CD4-positive, alpha-beta T cell (primary cell): Measurements from ENCODE around the gene PANK1. TPM values are rescaled to one million over a fixed set of nuclear protein-coding genes. Genes with fewer than 3 reads are reported as not detected.

Experiments
- ATAC-seq: fragments of 200-7000 bp; cut with Tn5 transposase; one replicate; pipeline ENCODE4 v1.10.0; 2022; ENCODE audit warnings: mild to moderate bottlenecking; ENCODE audit not compliant: poor library complexity
- CTCF ChIA-PET: fragments of 350-600 bp; sonication (Branson Sonifier 250); formaldehyde crosslinking; loops from one replicate; lab custom pipeline; 2021; ENCODE audit warnings: antibody characterized with exemption, inconsistent platforms; lab: Charles Lee
- POLR2A ChIA-PET: fragments of 350-600 bp; sonication (Branson Sonifier 250); formaldehyde crosslinking; loops from one replicate; lab custom pipeline; 2021; ENCODE audit warnings: antibody characterized with exemption, inconsistent platforms; lab: Charles Lee
- DNase-seq, 14 experiments: peaks; one replicate each; pipeline ENCODE4 v3.0.0-alpha.2; 2013 to 2020; ENCODE audit warnings: mixed read lengths in 2 of 14
- H3K27ac ChIP-seq, 2 donors: one replicate each; pipeline versions ENCODE4 v1.5.1 to v1.7.0; 2013; ENCODE audit warnings: low read length in 2 of 2, low read depth in 1 of 2, mild to moderate bottlenecking in 1 of 2
- H3K27me3 ChIP-seq, 2 experiments: 1 replicate in 1 of 2; 2 replicates in 1 of 2; pipeline versions ENCODE4 v1.6.1 to v1.7.0; 2013; ENCODE audit warnings: low read length in 2 of 2, control low read depth in 1 of 2, mild to moderate bottlenecking in 1 of 2, moderate library complexity in 1 of 2; ENCODE audit not compliant: insufficient read depth in 2 of 2, control insufficient read depth in 1 of 2
- H3K36me3 ChIP-seq: one replicate; pipeline ENCODE4 v1.6.1; 2013; ENCODE audit warnings: low read length, control low read depth; ENCODE audit not compliant: insufficient read depth
- H3K4me1 ChIP-seq: one replicate; pipeline ENCODE4 v1.6.1; 2013; ENCODE audit warnings: low read length, control low read depth; ENCODE audit not compliant: insufficient read depth
- H3K4me3 ChIP-seq: one replicate; pipeline ENCODE4 v1.5.1; 2013; ENCODE audit warnings: mild to moderate bottlenecking, low read length, moderate library complexity
- H3K9me3 ChIP-seq, 2 experiments: 1 replicate in 1 of 2; 2 replicates in 1 of 2; pipeline versions ENCODE4 v1.6.1 to v1.7.0; 2013; ENCODE audit warnings: low read length in 2 of 2, mild to moderate bottlenecking in 2 of 2, control low read depth in 1 of 2, moderate library complexity in 1 of 2; ENCODE audit not compliant: control insufficient read depth in 1 of 2, insufficient read depth in 1 of 2
- H3K27ac Mint-ChIP-seq: one replicate; pipeline ENCODE4 v1.8.0; 2020; ENCODE audit warnings: mixed read lengths
- H3K27me3 Mint-ChIP-seq: one replicate; pipeline ENCODE4 v1.8.0; 2021; ENCODE audit warnings: mixed read lengths
- H3K36me3 Mint-ChIP-seq: one replicate; pipeline ENCODE4 v1.8.0; 2021; ENCODE audit warnings: low read depth, mixed read lengths
- H3K4me1 Mint-ChIP-seq: one replicate; pipeline ENCODE4 v1.8.0; 2021; ENCODE audit warnings: low read depth, mixed read lengths
- H3K4me3 Mint-ChIP-seq: one replicate; pipeline ENCODE4 v1.8.0; 2020; ENCODE audit warnings: mild to moderate bottlenecking, mixed read lengths
- H3K9me3 Mint-ChIP-seq: one replicate; pipeline ENCODE4 v1.8.0; 2020; ENCODE audit warnings: mixed read lengths
- intact Hi-C, 2 experiments: fragments of 100-400 bp; cut with DNase I in 1 of 2; cut with micrococcal nuclease in 1 of 2; formaldehyde crosslinking; loops; one replicate each; pipeline versions ENCODE4 v1.15.1 to v1.9.0; 2023 to 2025; cut with DNase I, micrococcal nuclease
- total RNA-seq, 174 experiments: library from RNA in 2 of 174; stranded (reverse) in 2 of 174; gene quantifications; one replicate each; pipeline ENCODE4 v1.2.3 and lab custom pipeline; 2021 to 2026
- TF ChIP-seq, protein P1 (sequence below): fragments of 200-600 bp; IDR thresholded peaks from one replicate; pipeline ENCODE4 v1.8.0; 2022; ENCODE audit warnings: antibody characterized with exemption, mild to moderate bottlenecking

Gene PANK1
- total RNA-seq, 2 experiments from 2014 or later: 0.55 to 0.61 TPM

DNA sequence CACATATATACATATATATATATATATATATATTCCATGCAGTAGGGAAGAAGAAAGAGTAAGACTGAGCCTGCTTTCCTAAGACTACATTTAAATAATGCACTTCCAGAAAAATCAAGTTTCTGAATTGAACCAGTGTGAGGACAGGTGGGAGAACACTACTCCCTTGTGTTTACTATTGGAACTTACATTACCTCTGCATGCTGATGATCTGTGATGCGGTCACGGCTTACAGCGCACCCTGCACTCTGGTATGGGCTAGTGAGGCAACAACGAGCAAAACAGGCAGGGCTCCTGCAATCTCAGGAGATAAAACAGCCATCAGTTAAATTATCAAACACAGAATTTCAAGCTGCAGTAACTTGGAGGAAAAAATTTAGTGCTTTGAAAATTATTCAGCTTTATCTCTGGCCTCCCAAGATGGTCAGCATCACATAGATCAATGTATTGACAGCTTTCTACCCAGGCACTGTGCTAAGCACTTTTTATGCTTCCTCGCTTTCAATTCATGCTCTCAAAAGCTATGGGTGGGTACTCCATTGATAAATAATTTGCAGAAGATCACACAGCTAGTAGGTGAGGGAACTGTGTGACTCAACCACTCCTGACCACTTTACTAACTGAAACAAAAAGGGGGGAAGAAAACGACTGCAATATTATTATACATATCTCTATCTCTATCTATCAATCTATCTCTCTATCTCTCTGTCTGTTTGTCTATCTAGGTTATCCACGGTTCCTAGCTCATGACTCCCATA is 89.2 kb downstream of the PANK1 start:
- Histone ChIP-seq H3K36me3 (no peaks in the 10 kb centered on the region), H3K9me3 (no peaks in the 10 kb centered on the region), H3K4me3 (no peak overlapping the region), H3K4me1 (no peaks in the 10 kb centered on the region), H3K27me3 (peaks cover 0 to 2% of the 10 kb centered on the region in 2 experiments), H3K27ac (no peak overlapping the region)
- TF ChIP-seq, protein P1, sequence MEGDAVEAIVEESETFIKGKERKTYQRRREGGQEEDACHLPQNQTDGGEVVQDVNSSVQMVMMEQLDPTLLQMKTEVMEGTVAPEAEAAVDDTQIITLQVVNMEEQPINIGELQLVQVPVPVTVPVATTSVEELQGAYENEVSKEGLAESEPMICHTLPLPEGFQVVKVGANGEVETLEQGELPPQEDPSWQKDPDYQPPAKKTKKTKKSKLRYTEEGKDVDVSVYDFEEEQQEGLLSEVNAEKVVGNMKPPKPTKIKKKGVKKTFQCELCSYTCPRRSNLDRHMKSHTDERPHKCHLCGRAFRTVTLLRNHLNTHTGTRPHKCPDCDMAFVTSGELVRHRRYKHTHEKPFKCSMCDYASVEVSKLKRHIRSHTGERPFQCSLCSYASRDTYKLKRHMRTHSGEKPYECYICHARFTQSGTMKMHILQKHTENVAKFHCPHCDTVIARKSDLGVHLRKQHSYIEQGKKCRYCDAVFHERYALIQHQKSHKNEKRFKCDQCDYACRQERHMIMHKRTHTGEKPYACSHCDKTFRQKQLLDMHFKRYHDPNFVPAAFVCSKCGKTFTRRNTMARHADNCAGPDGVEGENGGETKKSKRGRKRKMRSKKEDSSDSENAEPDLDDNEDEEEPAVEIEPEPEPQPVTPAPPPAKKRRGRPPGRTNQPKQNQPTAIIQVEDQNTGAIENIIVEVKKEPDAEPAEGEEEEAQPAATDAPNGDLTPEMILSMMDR: no peak
- Mint-ChIP-seq H3K9me3 (no peaks in the 10 kb centered on the region), H3K27me3 (no peaks in the 10 kb centered on the region), H3K27ac (no peak overlapping the region), H3K36me3 (no peaks in the 10 kb centered on the region), H3K4me1 (no peaks in the 10 kb centered on the region), H3K4me3 (no peak overlapping the region)
- ChIA-PET POLR2A (no interaction called here), CTCF (no interaction called here)
- intact Hi-C loops: no loop called here
- ATAC-seq (no peak), DNase-seq (no peak)

DNA sequence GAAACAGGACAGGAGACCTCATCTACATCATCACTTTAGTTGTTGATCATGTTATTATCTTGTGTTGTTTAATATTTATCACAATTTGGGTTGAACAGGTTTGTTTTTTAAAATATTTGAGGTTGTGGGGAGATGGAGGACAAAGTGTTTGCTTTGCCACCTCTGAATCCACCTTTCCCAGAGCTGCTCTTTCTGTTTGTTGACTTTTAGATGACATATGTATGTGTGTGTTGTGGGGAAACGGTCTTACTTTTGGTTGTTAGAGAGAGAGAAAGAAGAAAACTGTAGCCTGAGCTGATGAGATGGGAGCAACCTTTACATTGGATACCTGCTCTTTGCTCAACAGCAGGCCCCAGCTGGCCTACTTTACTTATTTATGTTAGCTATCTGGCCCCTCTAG is 90.6 kb downstream of the PANK1 start:
- H3K27me3 ChIP-seq: peaks cover 0 to 2% of the 10 kb centered on the region in 2 experiments
- Mint-ChIP-seq H3K4me3 (no peak overlapping the region), H3K4me1 (no peaks in the 10 kb centered on the region), H3K27me3 (no peaks in the 10 kb centered on the region), H3K27ac (no peak overlapping the region), H3K9me3 (no peaks in the 10 kb centered on the region), H3K36me3 (no peaks in the 10 kb centered on the region)
- H3K4me1 ChIP-seq: no peaks in the 10 kb centered on the region
- no peak overlapping the region for H3K4me3 ChIP-seq
- intact Hi-C loops: no loop called here
- ChIA-PET POLR2A (no interaction called here), CTCF (interaction anchor here (0.6 kb wide), 1 partner anchor 1326 kb away, joined by 4 read pairs; no protein-coding TSS in a partner anchor)
- TF ChIP-seq, protein P1: no peak
- no peaks in the 10 kb centered on the region for H3K9me3 ChIP-seq
- ATAC-seq (no peak), DNase-seq (no peak)
- no peak overlapping the region for H3K27ac ChIP-seq
- H3K36me3 ChIP-seq: no peaks in the 10 kb centered on the region

DNA sequence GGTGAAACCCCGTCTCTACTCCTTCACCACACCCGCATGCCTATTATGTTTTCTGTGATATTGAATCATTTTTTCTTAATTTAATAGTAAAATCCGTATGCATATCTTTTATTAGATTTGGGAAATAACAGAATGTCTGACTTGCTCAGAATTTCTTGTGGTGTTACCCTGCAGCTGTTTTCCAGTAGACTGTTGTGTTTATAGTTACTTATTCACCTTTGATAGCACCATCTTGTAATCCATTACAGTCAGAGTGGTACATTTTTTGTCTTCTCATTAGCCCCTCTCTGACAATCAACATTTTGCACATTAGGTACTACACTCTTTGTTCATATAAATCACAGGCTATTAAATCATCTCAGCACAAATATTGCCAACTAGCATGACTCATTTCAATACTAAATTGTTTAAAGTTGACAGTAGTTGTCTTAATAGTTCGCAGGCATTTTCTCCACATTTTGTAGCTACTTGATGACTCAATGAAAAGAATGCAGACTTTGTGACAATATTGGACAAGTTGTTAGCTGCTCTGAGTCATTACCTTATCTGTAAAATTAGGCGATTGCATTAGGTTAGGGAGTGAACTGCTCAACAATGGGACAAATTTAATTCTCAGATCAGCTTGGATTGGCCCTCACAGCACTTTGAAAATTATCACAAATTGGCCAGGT is 91.8 kb downstream of the PANK1 start:
- H3K27ac ChIP-seq: no peak overlapping the region
- no peak overlapping the region for H3K4me3 ChIP-seq
- no peaks in the 10 kb centered on the region for H3K4me1 ChIP-seq
- Mint-ChIP-seq H3K27me3 (no peaks in the 10 kb centered on the region), H3K4me1 (no peaks in the 10 kb centered on the region), H3K4me3 (no peak overlapping the region), H3K9me3 (no peaks in the 10 kb centered on the region), H3K27ac (no peak overlapping the region), H3K36me3 (no peaks in the 10 kb centered on the region)
- intact Hi-C loops: no loop called here
- POLR2A ChIA-PET: no interaction called here
- H3K9me3 ChIP-seq: no peaks in the 10 kb centered on the region
- no peaks in the 10 kb centered on the region for H3K36me3 ChIP-seq
- CTCF ChIA-PET: interaction anchor here (0.6 kb wide), 1 partner anchor 90 kb away, joined by 3 read pairs; no protein-coding TSS in a partner anchor
- peaks cover 0 to 2% of the 10 kb centered on the region in 2 experiments for H3K27me3 ChIP-seq
- DNase-seq: no peak
- TF ChIP-seq, protein P1: no peak
- no peak for ATAC-seq
